Esophagus muscularis mucosa (tissue), 4 donors: ENCODE data around the gene CLCN7. TPM values are rescaled to one million over a fixed set of nuclear protein-coding genes. Genes with fewer than 3 reads are reported as not detected.
"Not testable (repeated sequence)": the region's sequence is repeated elsewhere in the genome, so short reads cannot be mapped to it uniquely, and the experiment has no call there.

ENCODE experiments used
- DNase-seq: peaks from one replicate; pipeline ENCODE4 v3.0.0-alpha.2; 2017; ENCODE audit errors: extremely low spot score
- H3K27ac ChIP-seq, 4 donors: fragments of 200-600 bp; sonication (generic); replicated peaks in 1 of 4; 1 replicate in 3 of 4; 2 replicates in 1 of 4; pipeline ENCODE4 v1.5.1; 2016 to 2019; ENCODE audit warnings: mild to moderate bottlenecking in 1 of 4
- H3K27me3 ChIP-seq, 4 donors: fragments of 200-600 bp; sonication (generic); one replicate each; pipeline versions ENCODE4 v1.5.1 to v1.6.0; 2016 to 2019
- H3K36me3 ChIP-seq, 4 donors: fragments of 200-600 bp; sonication (generic); one replicate each; pipeline ENCODE4 v1.5.1; 2016 to 2019
- H3K4me1 ChIP-seq, 4 donors: fragments of 200-600 bp; sonication (generic); one replicate each; pipeline ENCODE4 v1.5.1; 2016 to 2019
- H3K4me3 ChIP-seq, 4 donors: fragments of 200-600 bp; sonication (generic); 1 replicate in 2 of 4; 2 replicates in 2 of 4; pipeline ENCODE4 v1.5.1; 2016 to 2019; ENCODE audit warnings: mild to moderate bottlenecking in 4 of 4, moderate library complexity in 1 of 4
- H3K9me3 ChIP-seq, 4 donors: fragments of 200-600 bp; sonication (generic); 1 replicate in 3 of 4; 2 replicates in 1 of 4; pipeline ENCODE4 v1.5.1; 2016 to 2019
- EP300 ChIP-seq: sonication (generic); formaldehyde crosslinking; IDR thresholded peaks from one replicate; pipeline ENCODE4 v1.6.1; 2017; ENCODE audit warnings: antibody characterized with exemption
- POLR2A ChIP-seq: fragments of 450-650 bp; IDR thresholded peaks from one replicate; pipeline ENCODE4 v1.6.1; 2017; ENCODE audit warnings: antibody characterized with exemption, moderate library complexity, mild to moderate bottlenecking, low read depth
- POLR2AphosphoS5 ChIP-seq, 2 donors: sonication (generic); formaldehyde crosslinking; IDR thresholded peaks; one replicate each; pipeline ENCODE4 v1.6.1; 2017; ENCODE audit warnings: antibody characterized with exemption in 2 of 2
- WGBS: methylation state at CpG from one replicate; pipeline ENCODE4 v1.1.5; 2018; 5-methylcytosine and 5-hydroxymethylcytosine counted together
- intact Hi-C: fragments of 100-400 bp; cut with DNase I; formaldehyde crosslinking; loops from one replicate; pipeline ENCODE4 v1.15.1; 2023
- total RNA-seq, 4 donors: library from RNA; depleted of rRNA; stranded (reverse); fragments of >200 nt; gene quantifications; one replicate each; pipeline versions ENCODE4 v1.1.0 to v1.2.1, GENCODE V29; 2016
- TF ChIP-seq, protein P1 (sequence below), 3 experiments: fragments of 200-600 bp in 2 of 3; fragments of 450-650 bp in 1 of 3; sonication (generic) in 2 of 3; IDR thresholded peaks; one replicate each; pipeline ENCODE4 v1.5.1; 2017 to 2019; ENCODE audit warnings: antibody characterized with exemption in 3 of 3, mild to moderate bottlenecking in 2 of 3, moderate library complexity in 1 of 3

Gene CLCN7
- total RNA-seq, 4 donors from 2014 or later, result 41.5 to 130 (median 71.9) TPM

DNA sequence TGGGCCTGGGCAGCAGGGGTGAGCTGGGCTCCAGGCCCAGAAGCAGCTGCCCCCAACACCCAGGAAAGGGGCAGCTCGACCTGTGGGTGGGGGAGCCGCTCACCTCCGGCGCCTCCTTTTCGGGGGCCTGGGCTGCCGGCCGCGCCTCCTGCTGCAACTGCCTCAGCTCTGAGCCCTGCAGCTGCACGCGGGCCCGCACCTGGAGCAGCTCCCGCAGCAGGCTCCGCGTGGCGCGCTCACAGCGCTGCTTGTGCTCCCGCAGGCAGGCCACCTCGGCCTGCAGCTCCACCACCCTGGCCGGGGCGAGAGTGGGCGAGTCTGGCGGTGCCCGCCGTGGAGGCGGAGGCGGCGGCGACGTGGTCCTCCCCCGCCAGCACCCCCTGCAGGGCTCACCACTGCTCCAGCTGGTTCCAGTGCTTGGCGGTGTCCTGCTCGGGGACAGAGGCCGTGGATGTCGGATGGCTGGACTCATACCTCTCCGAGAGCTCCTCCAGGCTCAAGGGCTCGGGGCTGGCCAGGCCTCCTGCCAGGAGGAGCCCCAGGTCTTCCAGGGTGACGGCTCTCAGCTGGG lies 31.3 kb downstream of the CLCN7 start:
- WGBS, result 84% methylated on average over 27 of the region's 38 CpGs
- Histone ChIP-seq H3K27ac (no peak overlapping the region), H3K4me3 (no peak overlapping the region), H3K4me1 (no peaks in the 10 kb centered on the region), H3K27me3 (no peaks in the 10 kb centered on the region), H3K36me3 (peaks cover 14 to 40% (median 35%) of the 10 kb centered on the region in 4 donors), H3K9me3 (no peaks in the 10 kb centered on the region)
- no peak for DNase-seq
- TF ChIP-seq POLR2AphosphoS5 (IDR thresholded peaks at IDR 0.05), result no peak
- no peak for TF ChIP-seq EP300
- TF ChIP-seq, protein P1, sequence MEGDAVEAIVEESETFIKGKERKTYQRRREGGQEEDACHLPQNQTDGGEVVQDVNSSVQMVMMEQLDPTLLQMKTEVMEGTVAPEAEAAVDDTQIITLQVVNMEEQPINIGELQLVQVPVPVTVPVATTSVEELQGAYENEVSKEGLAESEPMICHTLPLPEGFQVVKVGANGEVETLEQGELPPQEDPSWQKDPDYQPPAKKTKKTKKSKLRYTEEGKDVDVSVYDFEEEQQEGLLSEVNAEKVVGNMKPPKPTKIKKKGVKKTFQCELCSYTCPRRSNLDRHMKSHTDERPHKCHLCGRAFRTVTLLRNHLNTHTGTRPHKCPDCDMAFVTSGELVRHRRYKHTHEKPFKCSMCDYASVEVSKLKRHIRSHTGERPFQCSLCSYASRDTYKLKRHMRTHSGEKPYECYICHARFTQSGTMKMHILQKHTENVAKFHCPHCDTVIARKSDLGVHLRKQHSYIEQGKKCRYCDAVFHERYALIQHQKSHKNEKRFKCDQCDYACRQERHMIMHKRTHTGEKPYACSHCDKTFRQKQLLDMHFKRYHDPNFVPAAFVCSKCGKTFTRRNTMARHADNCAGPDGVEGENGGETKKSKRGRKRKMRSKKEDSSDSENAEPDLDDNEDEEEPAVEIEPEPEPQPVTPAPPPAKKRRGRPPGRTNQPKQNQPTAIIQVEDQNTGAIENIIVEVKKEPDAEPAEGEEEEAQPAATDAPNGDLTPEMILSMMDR (IDR thresholded peaks at IDR 0.05), result no peak
- no peak for TF ChIP-seq POLR2A
- intact Hi-C loops, result no loop called here

DNA sequence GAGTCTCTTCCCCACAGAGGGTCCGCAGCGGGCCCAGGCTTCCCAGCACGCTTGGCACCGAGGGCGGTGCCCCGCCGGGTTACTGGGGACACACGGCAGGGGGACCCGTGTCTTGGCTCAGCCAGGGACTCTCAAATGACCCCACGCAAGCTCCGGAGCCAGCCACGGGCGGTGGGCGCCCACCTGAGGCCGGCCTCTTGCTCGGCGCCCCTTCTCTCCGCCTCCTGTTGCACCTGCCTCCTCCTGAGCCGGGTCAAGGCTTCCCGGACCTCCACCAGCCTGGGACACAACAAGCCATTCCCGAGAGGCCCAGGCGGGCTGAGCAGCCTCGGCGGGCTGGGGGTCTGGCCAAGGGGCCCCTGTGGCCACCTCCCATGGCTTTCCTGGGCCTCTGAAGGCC lies 32.1 kb downstream of the CLCN7 start:
- Histone ChIP-seq H3K27ac (no peak overlapping the region), H3K27me3 (no peaks in the 10 kb centered on the region), H3K4me3 (no peak overlapping the region), H3K36me3 (peaks cover 8 to 35% (median 27%) of the 10 kb centered on the region in 4 donors), H3K9me3 (no peaks in the 10 kb centered on the region), H3K4me1 (no peaks in the 10 kb centered on the region)
- WGBS, result 89% methylated on average over 16 of the region's 24 CpGs
- intact Hi-C loops, result no loop called here
- no peak for DNase-seq
- TF ChIP-seq EP300 (no peak), POLR2AphosphoS5 (IDR thresholded peaks at IDR 0.05) (no peak), POLR2A (no peak)
- TF ChIP-seq, protein P1 (IDR thresholded peaks at IDR 0.05), result no peak

- peaks cover 0 to 25% (median 17%) of the 10 kb centered on the region in 4 donors for H3K36me3 ChIP-seq
- intact Hi-C loops, result no loop called here
- no peak overlapping the region for H3K27ac ChIP-seq
- no peak overlapping the region for H3K4me3 ChIP-seq
- no peaks in the 10 kb centered on the region for H3K4me1 ChIP-seq
- DNase-seq, result no peak
- no peaks in the 10 kb centered on the region for H3K9me3 ChIP-seq
- H3K27me3 ChIP-seq, result no peaks in the 10 kb centered on the region
- TF ChIP-seq EP300, result no peak
- TF ChIP-seq POLR2A, result no peak
- no peak for TF ChIP-seq POLR2AphosphoS5 (IDR thresholded peaks at IDR 0.05)
- TF ChIP-seq, protein P1 (IDR thresholded peaks at IDR 0.05), result no peak
- 82% methylated on average over 17 of the region's 22 CpGs for WGBS
Measured at GRCh38 chr16:1441391-1441829, 33.4 kb downstream of the CLCN7 start.

- H3K36me3 ChIP-seq, result peaks cover 0 to 16% (median 8%) of the 10 kb centered on the region in 4 donors
- WGBS, result 100% methylated on average over 3 of the region's 4 CpGs
- intact Hi-C loops, H3K9me3 ChIP-seq, H3K27ac ChIP-seq, H3K27me3 ChIP-seq, H3K4me3 ChIP-seq, DNase-seq, H3K4me1 ChIP-seq: not testable (repeated sequence)
Measured at GRCh38 chr16:1439699-1440074, 35.1 kb downstream of the CLCN7 start.

- WGBS, result 88% methylated on average over 6 of the region's 27 CpGs
- DNase-seq, result no peak
- intact Hi-C loops, result no loop called here
- Histone ChIP-seq H3K4me3 (no peak overlapping the region), H3K4me1 (no peaks in the 10 kb centered on the region), H3K36me3 (peaks cover 0 to 16% (median 8%) of the 10 kb centered on the region in 4 donors), H3K27me3 (no peaks in the 10 kb centered on the region), H3K27ac (no peak overlapping the region), H3K9me3 (no peaks in the 10 kb centered on the region)
- no peak for TF ChIP-seq POLR2AphosphoS5 (IDR thresholded peaks at IDR 0.05)
- TF ChIP-seq, protein P1 (IDR thresholded peaks at IDR 0.05), result no peak
Measured at GRCh38 chr16:1439058-1439698, 35.6 kb downstream of the CLCN7 start.
